GM23338 (cell line): Measurements from ENCODE around the gene CEACAM18. TPM values are rescaled to one million over a fixed set of nuclear protein-coding genes. Genes with fewer than 3 reads are reported as not detected.
A peak's percentile ranks its signal among the peaks of the same experiment; 100 is the strongest.

Experiments
- ATAC-seq: fragments of 200-7000 bp; cut with Tn5 transposase; 3 replicates; pipeline ENCODE4 v1.9.1; 2020
- DNase-seq: peaks from one replicate; pipeline ENCODE4 v3.0.0-alpha.2; 2015; ENCODE audit warnings: low spot score
- H2AFZ ChIP-seq: fragments of 200-600 bp; sonication (generic); 2 replicates; pipeline ENCODE4 v1.8.0; 2016; ENCODE audit warnings: antibody characterized with exemption, mild to moderate bottlenecking, moderate library complexity
- H3F3A ChIP-seq: fragments of 200-600 bp; sonication (generic); replicated peaks from 2 replicates; pipeline ENCODE4 v1.8.0; 2017; ENCODE audit warnings: antibody characterized with exemption, mixed run types, low read depth
- H3K27ac ChIP-seq: fragments of 200-600 bp; sonication (generic); 2 replicates; pipeline ENCODE4 v1.6.1; 2016; ENCODE audit warnings: low read depth
- H3K27me3 ChIP-seq: fragments of 200-600 bp; sonication (generic); 2 replicates; pipeline ENCODE4 v1.8.0; 2016; ENCODE audit warnings: mild to moderate bottlenecking, mixed run types, moderate library complexity; ENCODE audit not compliant: insufficient read depth
- H3K36me3 ChIP-seq: fragments of 200-600 bp; sonication (generic); 2 replicates; pipeline ENCODE4 v1.8.0; 2016; ENCODE audit warnings: mild to moderate bottlenecking; ENCODE audit not compliant: insufficient read depth
- H3K4me1 ChIP-seq: fragments of 200-600 bp; sonication (generic); 2 replicates; pipeline ENCODE4 v1.8.0; 2016; ENCODE audit warnings: mild to moderate bottlenecking, moderate library complexity; ENCODE audit not compliant: insufficient read depth
- H3K4me2 ChIP-seq: fragments of 200-600 bp; sonication (generic); 2 replicates; pipeline ENCODE4 v1.7.1; 2017; ENCODE audit warnings: mixed run types
- H3K4me3 ChIP-seq: fragments of 200-600 bp; sonication (generic); 2 replicates; pipeline ENCODE4 v1.6.1; 2016; ENCODE audit warnings: mixed run types
- H3K79me2 ChIP-seq: fragments of 200-600 bp; sonication (generic); replicated peaks from 2 replicates; pipeline ENCODE4 v1.8.0; 2017; ENCODE audit warnings: mild to moderate bottlenecking; ENCODE audit not compliant: insufficient read depth
- H3K9me2 ChIP-seq: fragments of 200-600 bp; sonication (generic); 2 replicates; pipeline ENCODE4 v1.8.0; 2017; ENCODE audit not compliant: insufficient read depth
- H4K20me1 ChIP-seq: fragments of 200-600 bp; sonication (generic); replicated peaks from 2 replicates; pipeline ENCODE4 v1.8.0; 2017; ENCODE audit warnings: mild to moderate bottlenecking; ENCODE audit not compliant: insufficient read depth
- H3K27ac Mint-ChIP-seq: 2 replicates; pipeline ENCODE4 v1.8.0; 2020; ENCODE audit warnings: inconsistent platforms, mild to moderate bottlenecking, moderate library complexity, mixed read lengths
- H3K27me3 Mint-ChIP-seq: 3 replicates; pipeline ENCODE4 v1.8.0; 2022; ENCODE audit warnings: low read depth, mild to moderate bottlenecking, moderate library complexity, mixed read lengths, inconsistent platforms; ENCODE audit not compliant: insufficient read depth, poor library complexity
- H3K36me3 Mint-ChIP-seq: 3 replicates; pipeline ENCODE4 v1.8.0; 2021; ENCODE audit warnings: low read depth, mild to moderate bottlenecking, inconsistent platforms, moderate library complexity, mixed read lengths
- H3K4me1 Mint-ChIP-seq: 3 replicates; pipeline ENCODE4 v1.8.0; 2020; ENCODE audit warnings: mild to moderate bottlenecking, inconsistent platforms, mixed read lengths
- H3K4me3 Mint-ChIP-seq: 3 replicates; pipeline ENCODE4 v1.8.0; 2021; ENCODE audit warnings: moderate library complexity, mild to moderate bottlenecking, inconsistent platforms, mixed read lengths
- H3K9me3 Mint-ChIP-seq: 3 replicates; pipeline ENCODE4 v1.8.0; 2020; ENCODE audit warnings: moderate library complexity, mild to moderate bottlenecking, inconsistent platforms, mixed read lengths
- EZH2 ChIP-seq: fragments of 200-600 bp; sonication (generic); IDR thresholded peaks from one replicate; pipeline ENCODE4 v1.8.0; 2017; ENCODE audit warnings: antibody characterized with exemption, mild to moderate bottlenecking, low read depth; ENCODE audit not compliant: unreplicated experiment
- EZH2phosphoT487 ChIP-seq: fragments of 200-600 bp; sonication (generic); IDR thresholded peaks from one replicate; pipeline ENCODE4 v1.8.1; 2018; ENCODE audit warnings: antibody characterized with exemption; ENCODE audit not compliant: unreplicated experiment
- NANOG ChIP-seq: IDR thresholded peaks from 2 replicates; pipeline ENCODE4 v1.6.1; 2016; ENCODE audit warnings: antibody characterized with exemption, borderline replicate concordance
- STAT1 ChIP-seq: IDR thresholded peaks from one replicate; pipeline ENCODE4 v1.6.1; 2016; ENCODE audit warnings: antibody characterized with exemption; ENCODE audit not compliant: unreplicated experiment
- ZNF331 ChIP-seq: fragments of 250-450 bp; sonication (Bioruptor Pico); IDR thresholded peaks from 2 replicates; pipeline ENCODE4 v1.5.0; 2020; ENCODE audit warnings: low read depth, mild to moderate bottlenecking, moderate library complexity
- polyA plus RNA-seq: library from polyadenylated mRNA; unstranded; fragments of >200 nt; fragmentation: Nextera tagmentation; extraction: Ambion mirVana; gene quantifications from 2 replicates; pipeline ENCODE4 v1.2.1, GENCODE V29; 2016
- total RNA-seq: library from RNA; depleted of rRNA; stranded (reverse); fragments of >200 nt; shearing (Covaris generic); gene quantifications from 2 replicates; pipeline ENCODE4 v1.2.3, GENCODE V29; 2014
- TF ChIP-seq, protein P1 (sequence below): IDR thresholded peaks from one replicate; pipeline ENCODE4 v1.6.1; 2018; ENCODE audit warnings: antibody characterized with exemption; ENCODE audit not compliant: unreplicated experiment
- TF ChIP-seq, protein P2 (sequence below), 2 experiments: fragments of 200-600 bp in 1 of 2; sonication (generic) in 1 of 2; conservative IDR thresholded peaks; 2 replicates each; pipeline versions ENCODE4 v1.5.1 to v1.6.1; 2016 to 2017; ENCODE audit warnings: antibody characterized with exemption in 2 of 2, low read depth in 2 of 2, mild to moderate bottlenecking in 2 of 2, moderate library complexity in 1 of 2
- TF ChIP-seq, protein P3 (sequence below): fragments of 250-450 bp; sonication (Bioruptor Pico); IDR thresholded peaks from 2 replicates; pipeline ENCODE4 v1.5.0; 2020; ENCODE audit warnings: mild to moderate bottlenecking, moderate library complexity

The CEACAM18 gene
- total and polyA plus RNA-seq, 2 experiments from 2014 or later, result not detected

DNA sequence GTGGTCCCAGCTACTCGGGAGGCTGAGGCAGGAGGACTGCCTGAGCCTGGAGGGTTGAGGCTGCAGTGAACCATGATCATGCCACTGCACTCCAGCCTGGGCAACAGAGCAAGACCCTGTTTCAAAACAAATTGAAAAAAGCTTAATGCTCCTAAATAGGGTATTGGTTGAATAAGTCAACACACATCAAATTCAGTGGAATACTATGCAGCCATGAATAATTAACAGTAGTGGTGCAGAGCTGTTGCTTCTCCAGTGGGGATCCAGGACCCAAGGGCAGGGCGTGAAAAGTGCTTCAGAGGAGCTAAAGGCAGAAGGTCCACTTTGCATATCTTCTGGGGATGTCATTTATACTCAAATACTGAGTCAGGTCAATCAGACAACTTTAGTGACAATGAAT is 38.3 kb upstream of the CEACAM18 start:
- Histone ChIP-seq H3K27me3 (no peaks in the 10 kb centered on the region), H3K9me2 (no peaks in the 10 kb centered on the region), H4K20me1 (no peaks in the 10 kb centered on the region), H3K36me3 (no peaks in the 10 kb centered on the region; the same call in 1 of the 2 replicates), H3K27ac (no peak overlapping the region), H3K4me1 (no peaks in the 10 kb centered on the region; the same call in 1 of the 2 replicates), H2AFZ (no peak overlapping the region), H3F3A (no peaks in the 10 kb centered on the region), H3K4me3 (no peak overlapping the region), H3K4me2 (no peak overlapping the region), H3K79me2 (no peaks in the 10 kb centered on the region)
- TF ChIP-seq ZNF331 (CRISPR knock-in tag), result no peak
- H3K4me1 Mint-ChIP-seq, result no peaks in the 10 kb centered on the region; the same call in 2 of the 3 replicates
- H3K27ac Mint-ChIP-seq, result no peak overlapping the region
- no peaks in the 10 kb centered on the region for H3K36me3 Mint-ChIP-seq
- H3K27me3 Mint-ChIP-seq, result peaks cover 8% of the 10 kb centered on the region
- H3K4me3 Mint-ChIP-seq, result no peak overlapping the region
- no peaks in the 10 kb centered on the region; the same call in 2 of the 3 replicates for H3K9me3 Mint-ChIP-seq
- ATAC-seq, result no peak
- no peak for DNase-seq

DNA sequence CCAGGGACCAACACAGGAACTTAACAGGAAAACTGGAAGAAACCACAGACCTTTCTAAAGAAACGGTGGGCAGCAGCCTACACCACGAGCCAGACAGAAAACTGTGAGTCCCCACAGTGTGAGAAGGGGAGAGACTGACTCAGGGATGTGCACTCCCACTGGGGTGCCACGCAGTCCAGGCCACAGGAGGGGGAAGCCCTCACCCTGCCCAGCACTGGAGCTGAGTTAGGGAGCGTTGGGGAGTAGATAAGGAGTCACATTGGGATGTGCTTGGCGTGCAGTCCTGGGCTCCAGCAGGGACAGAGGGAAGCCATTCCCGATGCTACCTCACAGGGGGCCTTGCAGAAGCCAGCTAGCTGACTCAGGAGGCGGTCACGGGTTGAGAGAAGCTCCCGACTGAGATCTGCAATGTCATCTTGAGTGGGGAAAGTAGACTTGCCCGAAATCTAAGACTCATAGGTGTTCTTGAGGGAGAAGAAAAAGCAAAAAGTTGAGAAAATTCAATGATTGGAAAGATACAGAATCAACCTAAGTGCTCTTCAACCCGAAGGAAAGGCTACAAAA is 37.4 kb upstream of the CEACAM18 start:
- H3K9me2 ChIP-seq, result no peaks in the 10 kb centered on the region
- no peaks in the 10 kb centered on the region for H3K79me2 ChIP-seq
- Mint-ChIP-seq H3K4me3 (no peak overlapping the region), H3K36me3 (no peaks in the 10 kb centered on the region), H3K4me1 (no peaks in the 10 kb centered on the region; the same call in 2 of the 3 replicates), H3K27ac (no peak overlapping the region), H3K27me3 (peaks cover 8% of the 10 kb centered on the region), H3K9me3 (peaks cover 3% of the 10 kb centered on the region; the same call in 1 of the 3 replicates)
- H3K27ac ChIP-seq, result no peak overlapping the region
- no peak overlapping the region for H3K4me2 ChIP-seq
- H4K20me1 ChIP-seq, result no peaks in the 10 kb centered on the region
- DNase-seq, result no peak
- H2AFZ ChIP-seq, result 0 out of 2 replicates have a peak overlapping the region, but pooled peaks have one; percentile 76
- H3K27me3 ChIP-seq, result no peaks in the 10 kb centered on the region
- H3F3A ChIP-seq, result no peaks in the 10 kb centered on the region
- H3K4me1 ChIP-seq, result no peaks in the 10 kb centered on the region; the same call in 1 of the 2 replicates
- H3K4me3 ChIP-seq, result no peak overlapping the region
- no peak for ATAC-seq
- no peaks in the 10 kb centered on the region; the same call in 1 of the 2 replicates for H3K36me3 ChIP-seq
- TF ChIP-seq EZH2 (no peak), NANOG (no peak), ZNF331 (CRISPR knock-in tag) (no peak), STAT1 (no peak), EZH2phosphoT487 (no peak)
- TF ChIP-seq, protein P1, sequence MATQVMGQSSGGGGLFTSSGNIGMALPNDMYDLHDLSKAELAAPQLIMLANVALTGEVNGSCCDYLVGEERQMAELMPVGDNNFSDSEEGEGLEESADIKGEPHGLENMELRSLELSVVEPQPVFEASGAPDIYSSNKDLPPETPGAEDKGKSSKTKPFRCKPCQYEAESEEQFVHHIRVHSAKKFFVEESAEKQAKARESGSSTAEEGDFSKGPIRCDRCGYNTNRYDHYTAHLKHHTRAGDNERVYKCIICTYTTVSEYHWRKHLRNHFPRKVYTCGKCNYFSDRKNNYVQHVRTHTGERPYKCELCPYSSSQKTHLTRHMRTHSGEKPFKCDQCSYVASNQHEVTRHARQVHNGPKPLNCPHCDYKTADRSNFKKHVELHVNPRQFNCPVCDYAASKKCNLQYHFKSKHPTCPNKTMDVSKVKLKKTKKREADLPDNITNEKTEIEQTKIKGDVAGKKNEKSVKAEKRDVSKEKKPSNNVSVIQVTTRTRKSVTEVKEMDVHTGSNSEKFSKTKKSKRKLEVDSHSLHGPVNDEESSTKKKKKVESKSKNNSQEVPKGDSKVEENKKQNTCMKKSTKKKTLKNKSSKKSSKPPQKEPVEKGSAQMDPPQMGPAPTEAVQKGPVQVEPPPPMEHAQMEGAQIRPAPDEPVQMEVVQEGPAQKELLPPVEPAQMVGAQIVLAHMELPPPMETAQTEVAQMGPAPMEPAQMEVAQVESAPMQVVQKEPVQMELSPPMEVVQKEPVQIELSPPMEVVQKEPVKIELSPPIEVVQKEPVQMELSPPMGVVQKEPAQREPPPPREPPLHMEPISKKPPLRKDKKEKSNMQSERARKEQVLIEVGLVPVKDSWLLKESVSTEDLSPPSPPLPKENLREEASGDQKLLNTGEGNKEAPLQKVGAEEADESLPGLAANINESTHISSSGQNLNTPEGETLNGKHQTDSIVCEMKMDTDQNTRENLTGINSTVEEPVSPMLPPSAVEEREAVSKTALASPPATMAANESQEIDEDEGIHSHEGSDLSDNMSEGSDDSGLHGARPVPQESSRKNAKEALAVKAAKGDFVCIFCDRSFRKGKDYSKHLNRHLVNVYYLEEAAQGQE, result no peak
- TF ChIP-seq, protein P2, sequence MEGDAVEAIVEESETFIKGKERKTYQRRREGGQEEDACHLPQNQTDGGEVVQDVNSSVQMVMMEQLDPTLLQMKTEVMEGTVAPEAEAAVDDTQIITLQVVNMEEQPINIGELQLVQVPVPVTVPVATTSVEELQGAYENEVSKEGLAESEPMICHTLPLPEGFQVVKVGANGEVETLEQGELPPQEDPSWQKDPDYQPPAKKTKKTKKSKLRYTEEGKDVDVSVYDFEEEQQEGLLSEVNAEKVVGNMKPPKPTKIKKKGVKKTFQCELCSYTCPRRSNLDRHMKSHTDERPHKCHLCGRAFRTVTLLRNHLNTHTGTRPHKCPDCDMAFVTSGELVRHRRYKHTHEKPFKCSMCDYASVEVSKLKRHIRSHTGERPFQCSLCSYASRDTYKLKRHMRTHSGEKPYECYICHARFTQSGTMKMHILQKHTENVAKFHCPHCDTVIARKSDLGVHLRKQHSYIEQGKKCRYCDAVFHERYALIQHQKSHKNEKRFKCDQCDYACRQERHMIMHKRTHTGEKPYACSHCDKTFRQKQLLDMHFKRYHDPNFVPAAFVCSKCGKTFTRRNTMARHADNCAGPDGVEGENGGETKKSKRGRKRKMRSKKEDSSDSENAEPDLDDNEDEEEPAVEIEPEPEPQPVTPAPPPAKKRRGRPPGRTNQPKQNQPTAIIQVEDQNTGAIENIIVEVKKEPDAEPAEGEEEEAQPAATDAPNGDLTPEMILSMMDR (conservative IDR thresholded peaks at IDR 0.05; ENCODE audit: low read depth in 2 of 2), result no peak
- TF ChIP-seq, protein P3, sequence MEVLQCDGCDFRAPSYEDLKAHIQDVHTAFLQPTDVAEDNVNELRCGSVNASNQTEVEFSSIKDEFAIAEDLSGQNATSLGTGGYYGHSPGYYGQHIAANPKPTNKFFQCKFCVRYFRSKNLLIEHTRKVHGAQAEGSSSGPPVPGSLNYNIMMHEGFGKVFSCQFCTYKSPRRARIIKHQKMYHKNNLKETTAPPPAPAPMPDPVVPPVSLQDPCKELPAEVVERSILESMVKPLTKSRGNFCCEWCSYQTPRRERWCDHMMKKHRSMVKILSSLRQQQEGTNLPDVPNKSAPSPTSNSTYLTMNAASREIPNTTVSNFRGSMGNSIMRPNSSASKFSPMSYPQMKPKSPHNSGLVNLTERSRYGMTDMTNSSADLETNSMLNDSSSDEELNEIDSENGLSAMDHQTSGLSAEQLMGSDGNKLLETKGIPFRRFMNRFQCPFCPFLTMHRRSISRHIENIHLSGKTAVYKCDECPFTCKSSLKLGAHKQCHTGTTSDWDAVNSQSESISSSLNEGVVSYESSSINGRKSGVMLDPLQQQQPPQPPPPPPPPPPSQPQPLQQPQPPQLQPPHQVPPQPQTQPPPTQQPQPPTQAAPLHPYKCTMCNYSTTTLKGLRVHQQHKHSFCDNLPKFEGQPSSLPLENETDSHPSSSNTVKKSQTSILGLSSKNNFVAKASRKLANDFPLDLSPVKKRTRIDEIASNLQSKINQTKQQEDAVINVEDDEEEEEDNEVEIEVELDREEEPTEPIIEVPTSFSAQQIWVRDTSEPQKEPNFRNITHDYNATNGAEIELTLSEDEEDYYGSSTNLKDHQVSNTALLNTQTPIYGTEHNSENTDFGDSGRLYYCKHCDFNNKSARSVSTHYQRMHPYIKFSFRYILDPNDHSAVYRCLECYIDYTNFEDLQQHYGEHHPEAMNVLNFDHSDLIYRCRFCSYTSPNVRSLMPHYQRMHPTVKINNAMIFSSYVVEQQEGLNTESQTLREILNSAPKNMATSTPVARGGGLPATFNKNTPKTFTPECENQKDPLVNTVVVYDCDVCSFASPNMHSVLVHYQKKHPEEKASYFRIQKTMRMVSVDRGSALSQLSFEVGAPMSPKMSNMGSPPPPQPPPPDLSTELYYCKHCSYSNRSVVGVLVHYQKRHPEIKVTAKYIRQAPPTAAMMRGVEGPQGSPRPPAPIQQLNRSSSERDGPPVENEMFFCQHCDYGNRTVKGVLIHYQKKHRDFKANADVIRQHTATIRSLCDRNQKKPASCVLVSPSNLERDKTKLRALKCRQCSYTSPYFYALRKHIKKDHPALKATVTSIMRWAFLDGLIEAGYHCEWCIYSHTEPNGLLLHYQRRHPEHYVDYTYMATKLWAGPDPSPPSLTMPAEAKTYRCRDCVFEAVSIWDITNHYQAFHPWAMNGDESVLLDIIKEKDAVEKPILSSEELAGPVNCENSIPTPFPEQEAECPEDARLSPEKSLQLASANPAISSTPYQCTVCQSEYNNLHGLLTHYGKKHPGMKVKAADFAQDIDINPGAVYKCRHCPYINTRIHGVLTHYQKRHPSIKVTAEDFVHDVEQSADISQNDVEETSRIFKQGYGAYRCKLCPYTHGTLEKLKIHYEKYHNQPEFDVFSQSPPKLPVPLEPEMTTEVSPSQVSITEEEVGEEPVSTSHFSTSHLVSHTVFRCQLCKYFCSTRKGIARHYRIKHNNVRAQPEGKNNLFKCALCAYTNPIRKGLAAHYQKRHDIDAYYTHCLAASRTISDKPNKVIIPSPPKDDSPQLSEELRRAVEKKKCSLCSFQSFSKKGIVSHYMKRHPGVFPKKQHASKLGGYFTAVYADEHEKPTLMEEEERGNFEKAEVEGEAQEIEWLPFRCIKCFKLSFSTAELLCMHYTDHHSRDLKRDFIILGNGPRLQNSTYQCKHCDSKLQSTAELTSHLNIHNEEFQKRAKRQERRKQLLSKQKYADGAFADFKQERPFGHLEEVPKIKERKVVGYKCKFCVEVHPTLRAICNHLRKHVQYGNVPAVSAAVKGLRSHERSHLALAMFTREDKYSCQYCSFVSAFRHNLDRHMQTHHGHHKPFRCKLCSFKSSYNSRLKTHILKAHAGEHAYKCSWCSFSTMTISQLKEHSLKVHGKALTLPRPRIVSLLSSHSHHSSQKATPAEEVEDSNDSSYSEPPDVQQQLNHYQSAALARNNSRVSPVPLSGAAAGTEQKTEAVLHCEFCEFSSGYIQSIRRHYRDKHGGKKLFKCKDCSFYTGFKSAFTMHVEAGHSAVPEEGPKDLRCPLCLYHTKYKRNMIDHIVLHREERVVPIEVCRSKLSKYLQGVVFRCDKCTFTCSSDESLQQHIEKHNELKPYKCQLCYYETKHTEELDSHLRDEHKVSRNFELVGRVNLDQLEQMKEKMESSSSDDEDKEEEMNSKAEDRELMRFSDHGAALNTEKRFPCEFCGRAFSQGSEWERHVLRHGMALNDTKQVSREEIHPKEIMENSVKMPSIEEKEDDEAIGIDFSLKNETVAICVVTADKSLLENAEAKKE (CRISPR knock-in tag), result no peak
